IPS DF 6.9 (cell line): ENCODE data around the gene ZIC4.

Experiments
- DNase-seq: peaks from one replicate; pipeline ENCODE4 v3.0.0-alpha.2; 2013; ENCODE audit warnings: low read depth, low spot score
- H3K27ac ChIP-seq: one replicate; pipeline ENCODE4 v1.5.1; 2013; ENCODE audit warnings: low read length, control low read depth
- H3K27me3 ChIP-seq: 2 replicates; pipeline ENCODE4 v1.6.1; 2013; ENCODE audit warnings: mild to moderate bottlenecking, low read length; ENCODE audit not compliant: control insufficient read depth, insufficient read depth
- H3K36me3 ChIP-seq: 2 replicates; pipeline ENCODE4 v1.6.1; 2013; ENCODE audit warnings: low read length; ENCODE audit not compliant: control insufficient read depth, insufficient read depth
- H3K4me1 ChIP-seq: 2 replicates; pipeline ENCODE4 v1.6.1; 2013; ENCODE audit warnings: low read length; ENCODE audit not compliant: control insufficient read depth, insufficient read depth
- H3K4me3 ChIP-seq: 2 replicates; pipeline ENCODE4 v1.5.1; 2013; ENCODE audit warnings: mild to moderate bottlenecking, low read length
- H3K9me3 ChIP-seq: 2 replicates; pipeline ENCODE4 v1.6.1; 2013; ENCODE audit warnings: low read length, inconsistent platforms; ENCODE audit not compliant: control insufficient read depth, insufficient read depth
- WGBS: extraction: QIAGEN DNeasy Blood & Tissue Kit; methylation state at CpG from one replicate; pipeline ENCODE4 v1.1.7; 2013; ENCODE audit warnings: mixed read lengths, missing lambda C conversion rate; ENCODE audit not compliant: insufficient read length, insufficient coverage; 5-methylcytosine and 5-hydroxymethylcytosine counted together

ZIC4 gene

GRCh38 chr3:147411238-147411814 is 5.0 kb upstream of the ZIC4 start:
- no CpG with 5 or more reads among the region's 14 CpGs for WGBS
- Histone ChIP-seq H3K36me3 (no peaks in the 10 kb centered on the region), H3K27me3 (peaks cover 69% of the 10 kb centered on the region), H3K9me3 (no peaks in the 10 kb centered on the region), H3K4me1 (peaks cover 11% of the 10 kb centered on the region), H3K4me3 (no peak overlapping the region), H3K27ac (no peak overlapping the region)
- no peak for DNase-seq

GRCh38 chr3:147410526-147411237 is 4.3 kb upstream of the ZIC4 start:
- DNase-seq = no peak
- no peaks in the 10 kb centered on the region for H3K36me3 ChIP-seq
- peaks cover 75% of the 10 kb centered on the region for H3K27me3 ChIP-seq
- no peak overlapping the region for H3K27ac ChIP-seq
- no CpG with 5 or more reads among the region's 61 CpGs for WGBS
- H3K9me3 ChIP-seq = no peaks in the 10 kb centered on the region
- H3K4me3 ChIP-seq = peak overlapping the region; percentile 8; the same call in 1 of the 2 replicates
- peaks cover 11% of the 10 kb centered on the region for H3K4me1 ChIP-seq

- peak overlapping the region; percentile 8; the same call in 1 of the 2 replicates for H3K4me3 ChIP-seq
- H3K27me3 ChIP-seq = peaks cover 77% of the 10 kb centered on the region
- no peaks in the 10 kb centered on the region for H3K9me3 ChIP-seq
- no peaks in the 10 kb centered on the region for H3K36me3 ChIP-seq
- no CpG with 5 or more reads among the region's 52 CpGs for WGBS
- no peak overlapping the region for H3K27ac ChIP-seq
- peaks cover 13% of the 10 kb centered on the region for H3K4me1 ChIP-seq
- no peak for DNase-seq
Observed at GRCh38 chr3:147410116-147410525, 3.8 kb upstream of the ZIC4 start.

- DNase-seq = no peak
- H3K27ac ChIP-seq = no peak within 1 kb of the TSS
- no peaks in the 10 kb centered on the region for H3K9me3 ChIP-seq
- WGBS = no CpG with 5 or more reads among the region's 80 CpGs
- H3K4me3 ChIP-seq = peak within 1 kb of the TSS; percentile 18; the same call in 1 of the 2 replicates
- H3K4me1 ChIP-seq = peaks cover 14% of the 10 kb centered on the region
- H3K36me3 ChIP-seq = no peaks in the 10 kb centered on the region
- peaks cover 79% of the 10 kb centered on the region for H3K27me3 ChIP-seq
Observed at GRCh38 chr3:147409143-147410115, 3.1 kb upstream of the ZIC4 start, which contains the start of gene ZIC1. Gene ZIC1, plus strand, starts transcription at chr3:147409365. Its CDS starts 748 bp downstream, at chr3:147410113.

GRCh38 chr3:147408188-147409100 is 2.1 kb upstream of the ZIC4 start:
- Histone ChIP-seq H3K36me3 (no peaks in the 10 kb centered on the region), H3K27ac (no peak overlapping the region), H3K9me3 (no peaks in the 10 kb centered on the region), H3K4me3 (no peak overlapping the region; the same call in 1 of the 2 replicates), H3K27me3 (peaks cover 84% of the 10 kb centered on the region), H3K4me1 (peaks cover 18% of the 10 kb centered on the region)
- DNase-seq = no peak
- no CpG with 5 or more reads among the region's 28 CpGs for WGBS

GRCh38 chr3:147407498-147408187 is 1.3 kb upstream of the ZIC4 start:
- Histone ChIP-seq H3K4me1 (peaks cover 18% of the 10 kb centered on the region), H3K36me3 (no peaks in the 10 kb centered on the region), H3K9me3 (no peaks in the 10 kb centered on the region), H3K27ac (no peak overlapping the region), H3K4me3 (no peak overlapping the region), H3K27me3 (peaks cover 78% of the 10 kb centered on the region)
- no peak for DNase-seq
- WGBS = no CpG with 5 or more reads among the region's 27 CpGs

GRCh38 chr3:147407114-147407497 is 763 bp upstream of the ZIC4 start:
- no peak for DNase-seq
- Histone ChIP-seq H3K4me3 (no peak overlapping the region), H3K9me3 (no peaks in the 10 kb centered on the region), H3K4me1 (peaks cover 18% of the 10 kb centered on the region), H3K36me3 (no peaks in the 10 kb centered on the region), H3K27me3 (peaks cover 74% of the 10 kb centered on the region), H3K27ac (no peak overlapping the region)
- WGBS = no CpG with 5 or more reads among the region's 17 CpGs

- Histone ChIP-seq H3K36me3 (no peaks in the 10 kb centered on the region), H3K4me1 (peaks cover 14% of the 10 kb centered on the region), H3K27ac (no peak overlapping the region), H3K27me3 (peaks cover 58% of the 10 kb centered on the region), H3K4me3 (no peak overlapping the region), H3K9me3 (no peaks in the 10 kb centered on the region)
- no peak for DNase-seq
- WGBS = no CpG with 5 or more reads among the region's 27 CpGs
Observed at GRCh38 chr3:147405231-147406027, 914 bp downstream of the ZIC4 start.

GRCh38 chr3:147404800-147405230 is 1.5 kb downstream of the ZIC4 start:
- H3K4me3 ChIP-seq = no peak overlapping the region
- peaks cover 9% of the 10 kb centered on the region; the same call in 1 of the 2 replicates for H3K4me1 ChIP-seq
- no peaks in the 10 kb centered on the region for H3K36me3 ChIP-seq
- no peak for DNase-seq
- no peak overlapping the region for H3K27ac ChIP-seq
- H3K9me3 ChIP-seq = no peaks in the 10 kb centered on the region
- H3K27me3 ChIP-seq = peaks cover 53% of the 10 kb centered on the region
- WGBS = no CpG with 5 or more reads among the region's 16 CpGs
